Heart right ventricle (tissue), 16 donors: ENCODE measurements around the gene SERPINC1. TPM values are rescaled to one million over a fixed set of nuclear protein-coding genes. Genes with fewer than 3 reads are reported as not detected.

Source experiments
- ATAC-seq, 8 donors: fragments of 200-7000 bp; cut with Tn5 transposase; one replicate each; pipeline ENCODE4 v1.9.1; 2020; ENCODE audit warnings: mild to moderate bottlenecking in 8 of 8, moderate library complexity in 8 of 8, moderate number of reproducible peaks in 1 of 8
- DNase-seq, 2 donors: peaks; one replicate each; pipeline ENCODE4 v3.0.0-alpha.2; 2020
- H3K27ac ChIP-seq, 10 donors: fragments of 200-600 bp; sonication (generic) in 2 of 10; one replicate each; pipeline versions ENCODE4 v1.5.0 to v1.8.0; 2020 to 2022; ENCODE audit warnings: mild to moderate bottlenecking in 3 of 10
- H3K27me3 ChIP-seq, 7 donors: fragments of 200-600 bp; one replicate each; pipeline ENCODE4 v1.8.0; 2021 to 2022; ENCODE audit warnings: mild to moderate bottlenecking in 2 of 7
- H3K36me3 ChIP-seq, 9 donors: fragments of 200-600 bp; sonication (generic) in 1 of 9; one replicate each; pipeline versions ENCODE4 v1.5.0 to v1.8.0; 2020 to 2022; ENCODE audit warnings: mild to moderate bottlenecking in 2 of 9
- H3K4me1 ChIP-seq, 9 donors: fragments of 200-600 bp; sonication (generic) in 1 of 9; one replicate each; pipeline versions ENCODE4 v1.5.0 to v1.8.0; 2020 to 2022; ENCODE audit warnings: mild to moderate bottlenecking in 4 of 9
- H3K4me3 ChIP-seq, 10 donors: fragments of 200-600 bp; sonication (generic) in 2 of 10; one replicate each; pipeline versions ENCODE4 v1.5.0 to v1.8.0; 2020 to 2022; ENCODE audit warnings: mild to moderate bottlenecking in 7 of 10, moderate library complexity in 2 of 10
- H3K9me3 ChIP-seq, 11 donors: fragments of 200-600 bp in 10 of 11; sonication (generic) in 2 of 11; one replicate each; pipeline versions ENCODE4 v1.5.0 to v1.8.0; 2013 to 2022; ENCODE audit warnings: mild to moderate bottlenecking in 2 of 11, control low read depth in 1 of 11, moderate library complexity in 1 of 11
- CTCF ChIP-seq, 9 donors: fragments of 200-600 bp; sonication (generic) in 2 of 9; IDR thresholded peaks; one replicate each; pipeline versions ENCODE4 v1.5.0 to v1.8.0; 2021 to 2022; ENCODE audit warnings: antibody characterized with exemption in 9 of 9, mild to moderate bottlenecking in 5 of 9, moderate library complexity in 1 of 9
- WGBS, 2 donors: extraction: QIAGEN DNeasy Blood & Tissue Kit; methylation state at CpG; one replicate each; pipeline ENCODE4 v1.1.7; 2013; ENCODE audit warnings: inconsistent platforms in 1 of 2; 5-methylcytosine and 5-hydroxymethylcytosine counted together
- intact Hi-C, 10 donors: fragments of 100-400 bp; cut with DNase I; formaldehyde crosslinking; loops; one replicate each; pipeline versions ENCODE4 v1.11.1 to v1.14.2; 2022
- polyA plus RNA-seq, 2 donors: library from polyadenylated mRNA; stranded (reverse); fragments of 200-250 nt; gene quantifications; one replicate each; pipeline ENCODE4 v1.2.3, GENCODE V29; 2013
- total RNA-seq, 10 donors: library from RNA; stranded (reverse); fragmentation: NEBNext Ultra II Directional in 3 of 10; extraction: Animal tissue kit (Norgen Biotek cat#: 25700) in 3 of 10; gene quantifications; one replicate each; pipeline versions ENCODE4 v1.2.1 to v1.2.4, GENCODE V29; 2021 to 2023
- donor health status: Arrhythmogenic right ventricular cardiomyopathy.
- donor health status: ischemic (EF 13 %, LVEDD 7.1; RV severe dilation, severe dysfunction).
- donor health status: healthy with polysubstance abuse.
- donor health status: DM: no; HTN: yes; CAD: no.
- donor health status: DM: no; HTN: no; CAD: no.
- donor health status: ischemic (EF 25% LVEDD 6.9; RV normal size, moderate dysfunction).
- donor health status: ischemic (EF 25% LVEDD 5.7; RV mildly dilated, moderate dysfunction).
- donor health status: healthy.
- donor health status: DM: yes; HTN: yes; CAD: no.
- donor health status: Ischemic cardiomyopathy.
- donor health status: ischemic (EF 35%, LVEDD 5.7; RV mildly dilated, moderate dysfunction).
- donor health status: nonischemic (EF 11% LVEDD 7.7; RV severe dilation, severe dysfunction).
- donor health status: DM: yes; HTN: yes; CAD: no.
- donor health status: PGD.
- donor health status: ischemic (EF 29% LVEDD 5.4; RV normal size, mild dysfunction).
- donor health status: nonischemic (EF 23%, LVEDD 6.1; RV moderate dilation, normal function).

Gene SERPINC1
- total and polyA plus RNA-seq, 12 donors = 0.20 to 0.44 (median 0.34) TPM; not detected in 9

GRCh38 chr1:173916667-173917066, 460 bp downstream of the SERPINC1 start:
- ATAC-seq = no peak
- intact Hi-C loops = no loop called here
- 73 to 77% methylated on average over 4 of the region's 4 CpGs for WGBS, 2 donors
- Histone ChIP-seq H3K27ac (no peak overlapping the region), H3K27me3 (no peaks in the 10 kb centered on the region), H3K36me3 (no peaks in the 10 kb centered on the region), H3K9me3 (no peaks in the 10 kb centered on the region), H3K4me3 (no peak overlapping the region), H3K4me1 (no peaks in the 10 kb centered on the region)
- no peak for TF ChIP-seq CTCF (IDR thresholded peaks at IDR 0.05)
- DNase-seq = no peak

- no peak for ATAC-seq
- Histone ChIP-seq H3K27ac (no peak overlapping the region), H3K36me3 (no peaks in the 10 kb centered on the region), H3K4me1 (no peaks in the 10 kb centered on the region), H3K4me3 (no peak overlapping the region), H3K9me3 (no peaks in the 10 kb centered on the region), H3K27me3 (no peaks in the 10 kb centered on the region)
- intact Hi-C loops = no loop called here
- 84 to 86% methylated on average over 2 of the region's 2 CpGs for WGBS, 2 donors
- TF ChIP-seq CTCF (IDR thresholded peaks at IDR 0.05) = no peak
- no peak for DNase-seq
These were observed 1.5 kb downstream of the SERPINC1 start for GRCh38 chr1:173915596-173915995.

- Histone ChIP-seq H3K36me3 (no peaks in the 10 kb centered on the region), H3K4me1 (no peaks in the 10 kb centered on the region), H3K4me3 (no peak overlapping the region), H3K27ac (no peak overlapping the region), H3K9me3 (no peaks in the 10 kb centered on the region), H3K27me3 (no peaks in the 10 kb centered on the region)
- peak in 7 of 9 donors; percentile 22 to 57 (median 32) for TF ChIP-seq CTCF (IDR thresholded peaks at IDR 0.05)
- WGBS, 2 donors = 85 to 87% methylated on average over 13 of the region's 13 CpGs
- no peak for DNase-seq
- no peak for ATAC-seq
- intact Hi-C loops = no loop called here
These were observed 2.7 kb downstream of the SERPINC1 start for GRCh38 chr1:173914366-173914871.

GRCh38 chr1:173913111-173913510, 4.0 kb downstream of the SERPINC1 start:
- ATAC-seq (no peak), DNase-seq (no peak)
- Histone ChIP-seq H3K27me3 (no peaks in the 10 kb centered on the region), H3K4me3 (no peak overlapping the region), H3K36me3 (no peaks in the 10 kb centered on the region), H3K27ac (no peak overlapping the region), H3K9me3 (no peaks in the 10 kb centered on the region), H3K4me1 (no peaks in the 10 kb centered on the region)
- WGBS, 2 donors = 86 to 92% methylated on average over 3 of the region's 3 CpGs
- TF ChIP-seq CTCF (IDR thresholded peaks at IDR 0.05) = no peak
- intact Hi-C loops = no loop called here
